Keratinocyte (primary cell): ENCODE data around the gene PDGFRA. TPM values are rescaled to one million over a fixed set of nuclear protein-coding genes. Genes with fewer than 3 reads are reported as not detected.

ENCODE experiments used
- DNase-seq: peaks from one replicate; pipeline ENCODE4 v3.0.0-alpha.2; 2011; ENCODE audit warnings: low read depth, missing footprints, low spot score
- FAIRE-seq: peaks from 2 replicates; lab custom pipeline; 2011; peaks lifted over from hg19 to GRCh38; lab: Jason Lieb, UNC
- H2AFZ ChIP-seq: 2 replicates; pipeline ENCODE4 v1.6.0; 2012; ENCODE audit warnings: low read length, control low read depth, inconsistent platforms; ENCODE audit not compliant: control insufficient read depth
- H3K27ac ChIP-seq: 2 replicates; pipeline ENCODE4 v1.5.1; 2011; ENCODE audit warnings: low read length; ENCODE audit not compliant: control insufficient read depth, insufficient read depth
- H3K27me3 ChIP-seq: 3 replicates; pipeline ENCODE4 v1.6.0; 2011; ENCODE audit warnings: low read length; ENCODE audit not compliant: control insufficient read depth, insufficient read depth; ENCODE audit errors: extremely low read depth
- H3K36me3 ChIP-seq, 2 experiments: 2 replicates in 1 of 2; 3 replicates in 1 of 2; pipeline ENCODE4 v1.5.1; 2011; ENCODE audit warnings: low read length in 2 of 2, mild to moderate bottlenecking in 1 of 2; ENCODE audit not compliant: control insufficient read depth in 2 of 2, insufficient read depth in 2 of 2; ENCODE audit errors: extremely low read depth in 1 of 2
- H3K4me1 ChIP-seq: 3 replicates; pipeline ENCODE4 v1.5.1; 2011; ENCODE audit warnings: low read length; ENCODE audit not compliant: control insufficient read depth, insufficient read depth; ENCODE audit errors: extremely low read depth
- H3K4me2 ChIP-seq: 3 replicates; pipeline ENCODE4 v1.6.0; 2011; ENCODE audit warnings: low read depth, low read length; ENCODE audit not compliant: control insufficient read depth, insufficient read depth; ENCODE audit errors: extremely low read depth
- H3K4me3 ChIP-seq, 3 experiments: fragments of 200-600 bp in 1 of 3; sonication (generic) in 1 of 3; 2 replicates in 2 of 3; 3 replicates in 1 of 3; pipeline ENCODE4 v1.5.1; 2011 to 2016; ENCODE audit warnings: low read length in 3 of 3, mild to moderate bottlenecking in 3 of 3, control low read depth in 2 of 3, inconsistent platforms in 1 of 3, low read depth in 1 of 3, mixed read lengths in 1 of 3, mixed run types in 1 of 3, moderate library complexity in 1 of 3; ENCODE audit not compliant: control insufficient read depth in 2 of 3, insufficient read depth in 2 of 3; ENCODE audit errors: extremely low read depth in 1 of 3
- H3K79me2 ChIP-seq: 2 replicates; pipeline ENCODE4 v1.6.0; 2012; ENCODE audit warnings: low read length; ENCODE audit not compliant: control insufficient read depth, insufficient read depth
- H3K9ac ChIP-seq: 3 replicates; pipeline ENCODE4 v1.6.0; 2011; ENCODE audit warnings: low read length; ENCODE audit not compliant: control insufficient read depth, insufficient read depth; ENCODE audit errors: extremely low read depth
- H3K9me1 ChIP-seq: 3 replicates; pipeline ENCODE4 v1.6.0; 2011; ENCODE audit warnings: low read length; ENCODE audit not compliant: control insufficient read depth, insufficient read depth; ENCODE audit errors: extremely low read depth
- H3K9me3 ChIP-seq: 2 replicates; pipeline ENCODE4 v1.5.1; 2012; ENCODE audit warnings: low read depth, low read length; ENCODE audit not compliant: control insufficient read depth
- H4K20me1 ChIP-seq: 3 replicates; pipeline ENCODE4 v1.6.0; 2011; ENCODE audit warnings: low read length; ENCODE audit not compliant: control insufficient read depth, insufficient read depth; ENCODE audit errors: extremely low read depth
- EZH2 ChIP-seq: IDR thresholded peaks from one replicate; pipeline ENCODE4 v1.6.1; 2012; ENCODE audit warnings: inconsistent platforms, mild to moderate bottlenecking, low read length, moderate library complexity
- dilution Hi-C: fragments of 300-500 bp; cut with MboI; formaldehyde crosslinking; loops from one replicate; pipeline ENCODE4 v1.7.0; 2020; ENCODE audit warnings: low sequenced_read_pairs; ENCODE audit not compliant: extremely low pct_ligation_motif_present
- polyA plus RNA-seq, 5 experiments: library from polyadenylated mRNA; depleted of rRNA in 3 of 5; stranded (reverse) in 3 of 5; stranded (forward) in 1 of 5; unstranded in 1 of 5; fragments of >200 nt; gene quantifications; 1 replicate in 1 of 5; 2 replicates in 3 of 5; 3 replicates in 1 of 5; pipeline versions ENCODE4 v1.2.1 to v1.2.3, GENCODE V29; 2011 to 2012; ENCODE audit warnings: missing spikeins in 2 of 5, low read depth in 1 of 5, low replicate concordance in 1 of 5
- TF ChIP-seq, protein P1 (sequence below), 3 experiments: IDR thresholded peaks in 1 of 3; conservative IDR thresholded peaks in 1 of 3; optimal IDR thresholded peaks in 1 of 3; 2 replicates in 2 of 3; 3 replicates in 1 of 3; pipeline versions ENCODE3 to v1.5.1; 2011; ENCODE audit warnings: low read length in 3 of 3, mild to moderate bottlenecking in 3 of 3, moderate library complexity in 2 of 3, control low read depth in 1 of 3, inconsistent platforms in 1 of 3; ENCODE audit not compliant: insufficient read depth in 2 of 3; ENCODE audit errors: extremely low read depth in 1 of 3

The PDGFRA gene
- polyA plus RNA-seq, 1 donor (not counting 4 experiments of a cell fraction or from before 2014, with no cell fraction given): 0.22 TPM

DNA sequence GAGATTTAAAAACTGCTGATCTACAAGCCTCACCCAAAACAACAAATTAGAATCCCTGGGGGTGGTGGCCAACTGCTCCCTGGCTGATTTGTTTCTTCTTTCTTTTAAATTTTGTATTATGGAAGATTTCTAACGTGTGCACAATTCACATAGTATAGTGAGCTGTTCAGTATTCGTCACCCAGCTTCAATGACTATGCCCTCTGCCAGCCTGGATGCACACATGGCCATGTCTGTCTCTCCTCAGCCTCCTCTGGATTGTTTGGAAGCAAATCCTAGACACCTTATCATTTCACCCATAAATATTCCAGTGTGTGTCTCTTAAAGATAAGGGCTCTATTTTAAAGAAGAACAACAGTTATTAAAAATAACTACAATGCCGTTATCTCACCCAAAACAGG is 61.9 kb downstream of the PDGFRA start:
- Histone ChIP-seq H3K27ac (no peak overlapping the region), H3K9me3 (no peaks in the 10 kb centered on the region), H2AFZ (no peak overlapping the region), H3K4me1 (no peaks in the 10 kb centered on the region), H3K79me2 (no peaks in the 10 kb centered on the region), H3K9me1 (no peaks in the 10 kb centered on the region), H3K4me3 (no peak overlapping the region), H4K20me1 (no peaks in the 10 kb centered on the region), H3K27me3 (no peaks in the 10 kb centered on the region), H3K4me2 (no peak overlapping the region), H3K9ac (no peak overlapping the region), H3K36me3 (no peaks in the 10 kb centered on the region)
- no peak for FAIRE-seq
- DNase-seq: no peak
- dilution Hi-C loops: no loop called here
- no peak for TF ChIP-seq EZH2
- TF ChIP-seq, protein P1, sequence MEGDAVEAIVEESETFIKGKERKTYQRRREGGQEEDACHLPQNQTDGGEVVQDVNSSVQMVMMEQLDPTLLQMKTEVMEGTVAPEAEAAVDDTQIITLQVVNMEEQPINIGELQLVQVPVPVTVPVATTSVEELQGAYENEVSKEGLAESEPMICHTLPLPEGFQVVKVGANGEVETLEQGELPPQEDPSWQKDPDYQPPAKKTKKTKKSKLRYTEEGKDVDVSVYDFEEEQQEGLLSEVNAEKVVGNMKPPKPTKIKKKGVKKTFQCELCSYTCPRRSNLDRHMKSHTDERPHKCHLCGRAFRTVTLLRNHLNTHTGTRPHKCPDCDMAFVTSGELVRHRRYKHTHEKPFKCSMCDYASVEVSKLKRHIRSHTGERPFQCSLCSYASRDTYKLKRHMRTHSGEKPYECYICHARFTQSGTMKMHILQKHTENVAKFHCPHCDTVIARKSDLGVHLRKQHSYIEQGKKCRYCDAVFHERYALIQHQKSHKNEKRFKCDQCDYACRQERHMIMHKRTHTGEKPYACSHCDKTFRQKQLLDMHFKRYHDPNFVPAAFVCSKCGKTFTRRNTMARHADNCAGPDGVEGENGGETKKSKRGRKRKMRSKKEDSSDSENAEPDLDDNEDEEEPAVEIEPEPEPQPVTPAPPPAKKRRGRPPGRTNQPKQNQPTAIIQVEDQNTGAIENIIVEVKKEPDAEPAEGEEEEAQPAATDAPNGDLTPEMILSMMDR (optimal IDR thresholded peaks at IDR 0.05 in 1 of 3, IDR thresholded peaks at IDR 0.05 in 1 of 3, conservative IDR thresholded peaks at IDR 0.05 in 1 of 3; ENCODE audit: extremely low read depth in 1 of 3, insufficient read depth in 2 of 3, low read length in 3 of 3): no peak

DNA sequence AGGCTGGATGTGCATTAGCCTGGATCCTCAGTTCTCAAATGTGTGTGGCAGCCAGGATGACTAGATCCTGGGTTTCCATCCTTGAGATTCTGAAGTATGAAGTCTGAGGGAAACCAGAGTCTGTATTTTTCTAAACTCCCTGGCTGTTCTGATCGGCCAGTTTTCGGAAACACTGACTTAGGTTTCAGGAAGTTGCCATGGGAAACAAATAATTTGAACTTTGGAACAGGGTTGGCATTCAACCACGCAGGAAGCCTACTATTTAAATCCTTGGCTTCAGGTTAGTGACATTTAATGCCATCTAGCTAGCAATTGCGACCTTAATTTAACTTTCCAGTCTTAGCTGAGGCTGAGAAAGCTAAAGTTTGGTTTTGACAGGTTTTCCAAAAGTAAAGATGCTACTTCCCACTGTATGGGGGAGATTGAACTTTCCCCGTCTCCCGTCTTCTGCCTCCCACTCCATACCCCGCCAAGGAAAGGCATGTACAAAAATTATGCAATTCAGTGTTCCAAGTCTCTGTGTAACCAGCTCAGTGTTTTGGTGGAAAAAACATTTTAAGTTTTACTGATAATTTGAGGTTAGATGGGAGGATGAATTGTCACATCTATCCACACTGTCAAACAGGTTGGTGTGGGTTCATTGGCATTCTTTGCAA is 67.6 kb downstream of the PDGFRA start:
- no peaks in the 10 kb centered on the region for H3K9me1 ChIP-seq
- dilution Hi-C loops: no loop called here

More for the DNA sequence above, 67.6 kb downstream of the PDGFRA start:
- no peak overlapping the region for H3K9ac ChIP-seq
- H3K79me2 ChIP-seq: no peaks in the 10 kb centered on the region
- H3K4me2 ChIP-seq: no peak overlapping the region
- DNase-seq (no peak), FAIRE-seq (no peak)
- H3K36me3 ChIP-seq: no peaks in the 10 kb centered on the region
- H3K27ac ChIP-seq: no peak overlapping the region
- no peak overlapping the region for H3K4me3 ChIP-seq
- no peaks in the 10 kb centered on the region for H4K20me1 ChIP-seq
- no peaks in the 10 kb centered on the region for H3K4me1 ChIP-seq
- H2AFZ ChIP-seq: no peak overlapping the region
- no peaks in the 10 kb centered on the region for H3K27me3 ChIP-seq
- no peaks in the 10 kb centered on the region for H3K9me3 ChIP-seq
- TF ChIP-seq, protein P1 (optimal IDR thresholded peaks at IDR 0.05 in 1 of 3, IDR thresholded peaks at IDR 0.05 in 1 of 3, conservative IDR thresholded peaks at IDR 0.05 in 1 of 3; ENCODE audit: extremely low read depth in 1 of 3, insufficient read depth in 2 of 3, low read length in 3 of 3): no peak
- no peak for TF ChIP-seq EZH2
